HEK293 (cell line): ENCODE measurements around the gene BACH2.
A peak's percentile ranks its signal among the peaks of the same experiment; 100 is the strongest.

Experiments
- BCL11B ChIP-seq: fragments of 450-650 bp; formaldehyde crosslinking; IDR thresholded peaks from 2 replicates; pipeline ENCODE4 v1.5.1; 2016; ENCODE audit warnings: low read depth, missing biosample characterization, missing genetic modification characterization
- FEZF1 ChIP-seq: fragments of 450-650 bp; formaldehyde crosslinking; IDR thresholded peaks from 2 replicates; pipeline ENCODE4 v1.5.1; 2016; ENCODE audit warnings: missing biosample characterization, missing genetic modification characterization
- HOXD13 ChIP-seq: sonication (generic); formaldehyde crosslinking; IDR thresholded peaks from 2 replicates; pipeline ENCODE4 v1.8.0; 2022; ENCODE audit warnings: missing genetic modification reagents, borderline replicate concordance
- KLF7 ChIP-seq: fragments of 450-650 bp; formaldehyde crosslinking; IDR thresholded peaks from 2 replicates; pipeline ENCODE4 v1.5.1; 2016; ENCODE audit warnings: missing biosample characterization, missing genetic modification characterization, borderline replicate concordance
- ZFP37 ChIP-seq: fragments of 450-650 bp; formaldehyde crosslinking; IDR thresholded peaks from 2 replicates; pipeline ENCODE4 v1.5.1; 2016; ENCODE audit warnings: missing biosample characterization, missing genetic modification characterization
- ZFP41 ChIP-seq: fragments of 450-650 bp; formaldehyde crosslinking; IDR thresholded peaks from 2 replicates; pipeline ENCODE4 v1.5.1; 2016; ENCODE audit warnings: missing biosample characterization, missing genetic modification characterization, borderline replicate concordance
- ZNF112 ChIP-seq: fragments of 450-650 bp; formaldehyde crosslinking; IDR thresholded peaks from 2 replicates; pipeline ENCODE4 v1.5.0; 2017; ENCODE audit warnings: missing biosample characterization, missing genetic modification characterization
- ZNF114 ChIP-seq: fragments of 450-650 bp; formaldehyde crosslinking; IDR thresholded peaks from 2 replicates; pipeline ENCODE4 v1.5.0; 2017; ENCODE audit warnings: missing biosample characterization, missing genetic modification characterization
- ZNF175 ChIP-seq: fragments of 450-650 bp; formaldehyde crosslinking; IDR thresholded peaks from 2 replicates; pipeline ENCODE4 v1.5.1; 2016; ENCODE audit warnings: missing biosample characterization, missing genetic modification characterization
- ZNF2 ChIP-seq: fragments of 450-650 bp; formaldehyde crosslinking; IDR thresholded peaks from 2 replicates; pipeline ENCODE4 v1.5.1; 2016; ENCODE audit warnings: missing biosample characterization, missing genetic modification characterization
- ZNF248 ChIP-seq: fragments of 450-650 bp; formaldehyde crosslinking; IDR thresholded peaks from 2 replicates; pipeline ENCODE4 v1.5.1; 2017; ENCODE audit warnings: missing biosample characterization, missing genetic modification characterization
- ZNF26 ChIP-seq: fragments of 450-650 bp; formaldehyde crosslinking; IDR thresholded peaks from 2 replicates; pipeline ENCODE4 v1.5.1; 2016; ENCODE audit warnings: missing biosample characterization, missing genetic modification characterization
- ZNF341 ChIP-seq: fragments of 450-650 bp; formaldehyde crosslinking; IDR thresholded peaks from 2 replicates; pipeline ENCODE4; 2016; ENCODE audit warnings: low read depth, missing biosample characterization, missing genetic modification characterization
- ZNF37A ChIP-seq: fragments of 450-650 bp; IDR thresholded peaks from 2 replicates; pipeline ENCODE4 v1.5.1; 2018; ENCODE audit warnings: missing biosample characterization, missing genetic modification characterization
- ZNF473 ChIP-seq: fragments of 450-650 bp; formaldehyde crosslinking; IDR thresholded peaks from 2 replicates; pipeline ENCODE4 v1.5.1; 2017; ENCODE audit warnings: missing biosample characterization, missing genetic modification characterization
- ZNF571 ChIP-seq: fragments of 450-650 bp; formaldehyde crosslinking; IDR thresholded peaks from 2 replicates; pipeline ENCODE4 v1.5.0; 2017; ENCODE audit warnings: missing biosample characterization, missing genetic modification characterization
- ZNF621 ChIP-seq: fragments of 450-650 bp; formaldehyde crosslinking; IDR thresholded peaks from 2 replicates; pipeline ENCODE4 v1.5.1; 2017; ENCODE audit warnings: missing biosample characterization, missing genetic modification characterization
- ZNF654 ChIP-seq: fragments of 450-650 bp; formaldehyde crosslinking; IDR thresholded peaks from 2 replicates; pipeline ENCODE4 v1.5.1; 2016; ENCODE audit warnings: low read depth, missing biosample characterization, missing genetic modification characterization
- ZNF660 ChIP-seq: fragments of 450-650 bp; IDR thresholded peaks from 2 replicates; pipeline ENCODE4 v1.5.1; 2018; ENCODE audit warnings: missing biosample characterization, mild to moderate bottlenecking, missing genetic modification characterization
- ZNF785 ChIP-seq: fragments of 450-650 bp; formaldehyde crosslinking; IDR thresholded peaks from 2 replicates; pipeline ENCODE4 v1.5.1; 2016; ENCODE audit warnings: missing biosample characterization, missing genetic modification characterization
- ZNF792 ChIP-seq: fragments of 450-650 bp; formaldehyde crosslinking; IDR thresholded peaks from 2 replicates; pipeline ENCODE4 v1.5.1; 2016; ENCODE audit warnings: missing biosample characterization, missing genetic modification characterization
- ZSCAN4 ChIP-seq: fragments of 450-650 bp; formaldehyde crosslinking; IDR thresholded peaks from 2 replicates; pipeline ENCODE4 v1.5.1; 2017; ENCODE audit warnings: missing biosample characterization, missing genetic modification characterization
- TF ChIP-seq, protein P1 (sequence below): fragments of 450-650 bp; formaldehyde crosslinking; IDR thresholded peaks from 2 replicates; pipeline ENCODE4 v1.5.1; 2017; ENCODE audit warnings: missing biosample characterization, missing genetic modification characterization
- TF ChIP-seq, protein P2 (sequence below): fragments of 450-650 bp; formaldehyde crosslinking; IDR thresholded peaks from 2 replicates; pipeline ENCODE4 v1.5.1; 2016; ENCODE audit warnings: missing biosample characterization, missing genetic modification characterization, low read depth
- TF ChIP-seq, protein P3 (sequence below): fragments of 450-650 bp; formaldehyde crosslinking; IDR thresholded peaks from 2 replicates; pipeline ENCODE4 v1.5.1; 2016; ENCODE audit warnings: missing biosample characterization, missing genetic modification characterization
- TF ChIP-seq, protein P4 (sequence below): fragments of 450-650 bp; formaldehyde crosslinking; IDR thresholded peaks from 2 replicates; pipeline ENCODE4 v1.5.1; 2016; ENCODE audit warnings: missing biosample characterization, missing genetic modification characterization

BACH2 gene

DNA sequence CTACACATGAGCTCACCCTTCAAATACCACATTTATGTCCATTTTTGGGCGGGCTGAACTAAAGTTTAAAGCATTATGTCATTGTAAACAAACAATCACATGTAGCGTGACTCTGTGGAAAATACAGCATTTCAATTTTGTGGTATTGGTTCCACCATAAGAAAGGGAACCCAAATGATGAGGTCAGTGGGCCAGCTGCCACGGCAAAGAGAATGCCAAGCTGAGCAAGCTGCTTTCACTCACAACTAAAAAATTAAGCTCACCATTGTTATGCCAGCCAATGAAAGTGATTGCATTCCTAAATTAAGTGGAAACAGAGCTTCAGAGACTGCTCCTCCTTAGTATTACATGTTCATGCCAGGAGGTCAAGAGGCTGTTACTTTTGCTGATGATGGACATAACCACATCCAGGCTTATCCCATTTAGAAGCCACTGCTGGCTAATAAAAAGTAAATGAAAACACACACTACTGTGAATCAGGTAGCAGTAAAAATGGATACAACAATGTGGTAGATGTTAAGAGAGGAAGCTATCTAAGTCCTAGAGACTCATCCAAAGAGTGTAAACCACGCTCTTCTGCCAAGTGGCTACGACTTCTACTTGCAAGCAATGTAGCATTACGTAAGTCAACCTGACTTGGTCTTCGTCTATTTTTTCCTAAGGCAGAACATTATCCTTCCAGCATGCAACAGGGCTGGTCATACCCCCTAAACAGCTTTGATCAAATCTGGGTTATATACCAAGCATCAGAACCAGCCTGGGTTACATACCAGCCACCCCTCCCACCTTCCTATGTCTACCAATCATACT lies 164.8 kb downstream of the BACH2 start (continued):
- no peak for TF ChIP-seq ZNF114 (tag by site-specific recombination)
- no peak; the same call in 1 of the 2 replicates for TF ChIP-seq KLF7 (tag by site-specific recombination)
- TF ChIP-seq ZNF654 (tag by site-specific recombination): 0 out of 2 replicates have a peak, but pooled peaks have one; percentile 7
- TF ChIP-seq FEZF1 (tag by site-specific recombination): peak; percentile 82
- no peak for TF ChIP-seq ZFP41
- TF ChIP-seq, protein P1, sequence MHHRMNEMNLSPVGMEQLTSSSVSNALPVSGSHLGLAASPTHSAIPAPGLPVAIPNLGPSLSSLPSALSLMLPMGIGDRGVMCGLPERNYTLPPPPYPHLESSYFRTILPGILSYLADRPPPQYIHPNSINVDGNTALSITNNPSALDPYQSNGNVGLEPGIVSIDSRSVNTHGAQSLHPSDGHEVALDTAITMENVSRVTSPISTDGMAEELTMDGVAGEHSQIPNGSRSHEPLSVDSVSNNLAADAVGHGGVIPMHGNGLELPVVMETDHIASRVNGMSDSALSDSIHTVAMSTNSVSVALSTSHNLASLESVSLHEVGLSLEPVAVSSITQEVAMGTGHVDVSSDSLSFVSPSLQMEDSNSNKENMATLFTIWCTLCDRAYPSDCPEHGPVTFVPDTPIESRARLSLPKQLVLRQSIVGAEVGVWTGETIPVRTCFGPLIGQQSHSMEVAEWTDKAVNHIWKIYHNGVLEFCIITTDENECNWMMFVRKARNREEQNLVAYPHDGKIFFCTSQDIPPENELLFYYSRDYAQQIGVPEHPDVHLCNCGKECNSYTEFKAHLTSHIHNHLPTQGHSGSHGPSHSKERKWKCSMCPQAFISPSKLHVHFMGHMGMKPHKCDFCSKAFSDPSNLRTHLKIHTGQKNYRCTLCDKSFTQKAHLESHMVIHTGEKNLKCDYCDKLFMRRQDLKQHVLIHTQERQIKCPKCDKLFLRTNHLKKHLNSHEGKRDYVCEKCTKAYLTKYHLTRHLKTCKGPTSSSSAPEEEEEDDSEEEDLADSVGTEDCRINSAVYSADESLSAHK (tag by site-specific recombination): peak; percentile 75
- TF ChIP-seq ZNF2 (tag by site-specific recombination): no peak
- no peak for TF ChIP-seq ZNF175 (tag by site-specific recombination)
- no peak for TF ChIP-seq ZNF785
- no peak for TF ChIP-seq ZNF37A (tag by site-specific recombination)
- TF ChIP-seq ZNF112 (tag by site-specific recombination): no peak
- TF ChIP-seq ZNF621 (tag by site-specific recombination): no peak
- TF ChIP-seq ZNF26: no peak
- peak; percentile 88 for TF ChIP-seq ZNF341
- TF ChIP-seq ZNF792 (tag by site-specific recombination): no peak
- TF ChIP-seq, protein P2, sequence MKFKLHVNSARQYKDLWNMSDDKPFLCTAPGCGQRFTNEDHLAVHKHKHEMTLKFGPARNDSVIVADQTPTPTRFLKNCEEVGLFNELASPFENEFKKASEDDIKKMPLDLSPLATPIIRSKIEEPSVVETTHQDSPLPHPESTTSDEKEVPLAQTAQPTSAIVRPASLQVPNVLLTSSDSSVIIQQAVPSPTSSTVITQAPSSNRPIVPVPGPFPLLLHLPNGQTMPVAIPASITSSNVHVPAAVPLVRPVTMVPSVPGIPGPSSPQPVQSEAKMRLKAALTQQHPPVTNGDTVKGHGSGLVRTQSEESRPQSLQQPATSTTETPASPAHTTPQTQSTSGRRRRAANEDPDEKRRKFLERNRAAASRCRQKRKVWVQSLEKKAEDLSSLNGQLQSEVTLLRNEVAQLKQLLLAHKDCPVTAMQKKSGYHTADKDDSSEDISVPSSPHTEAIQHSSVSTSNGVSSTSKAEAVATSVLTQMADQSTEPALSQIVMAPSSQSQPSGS: peak; percentile 96
- TF ChIP-seq ZNF660 (tag by site-specific recombination): no peak
- peak; percentile 45; the same call in 1 of the 2 replicates for TF ChIP-seq ZSCAN4 (tag by site-specific recombination)
- no peak for TF ChIP-seq ZNF473 (tag by site-specific recombination)
- TF ChIP-seq, protein P3, sequence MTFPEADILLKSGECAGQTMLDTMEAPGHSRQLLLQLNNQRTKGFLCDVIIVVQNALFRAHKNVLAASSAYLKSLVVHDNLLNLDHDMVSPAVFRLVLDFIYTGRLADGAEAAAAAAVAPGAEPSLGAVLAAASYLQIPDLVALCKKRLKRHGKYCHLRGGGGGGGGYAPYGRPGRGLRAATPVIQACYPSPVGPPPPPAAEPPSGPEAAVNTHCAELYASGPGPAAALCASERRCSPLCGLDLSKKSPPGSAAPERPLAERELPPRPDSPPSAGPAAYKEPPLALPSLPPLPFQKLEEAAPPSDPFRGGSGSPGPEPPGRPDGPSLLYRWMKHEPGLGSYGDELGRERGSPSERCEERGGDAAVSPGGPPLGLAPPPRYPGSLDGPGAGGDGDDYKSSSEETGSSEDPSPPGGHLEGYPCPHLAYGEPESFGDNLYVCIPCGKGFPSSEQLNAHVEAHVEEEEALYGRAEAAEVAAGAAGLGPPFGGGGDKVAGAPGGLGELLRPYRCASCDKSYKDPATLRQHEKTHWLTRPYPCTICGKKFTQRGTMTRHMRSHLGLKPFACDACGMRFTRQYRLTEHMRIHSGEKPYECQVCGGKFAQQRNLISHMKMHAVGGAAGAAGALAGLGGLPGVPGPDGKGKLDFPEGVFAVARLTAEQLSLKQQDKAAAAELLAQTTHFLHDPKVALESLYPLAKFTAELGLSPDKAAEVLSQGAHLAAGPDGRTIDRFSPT: peak; percentile 70
- TF ChIP-seq ZNF248 (tag by site-specific recombination): no peak
- no peak for TF ChIP-seq ZFP37 (tag by site-specific recombination)
- no peak for TF ChIP-seq ZNF571 (tag by site-specific recombination)
- peak; percentile 18; the same call in 1 of the 2 replicates for TF ChIP-seq HOXD13
- TF ChIP-seq, protein P4, sequence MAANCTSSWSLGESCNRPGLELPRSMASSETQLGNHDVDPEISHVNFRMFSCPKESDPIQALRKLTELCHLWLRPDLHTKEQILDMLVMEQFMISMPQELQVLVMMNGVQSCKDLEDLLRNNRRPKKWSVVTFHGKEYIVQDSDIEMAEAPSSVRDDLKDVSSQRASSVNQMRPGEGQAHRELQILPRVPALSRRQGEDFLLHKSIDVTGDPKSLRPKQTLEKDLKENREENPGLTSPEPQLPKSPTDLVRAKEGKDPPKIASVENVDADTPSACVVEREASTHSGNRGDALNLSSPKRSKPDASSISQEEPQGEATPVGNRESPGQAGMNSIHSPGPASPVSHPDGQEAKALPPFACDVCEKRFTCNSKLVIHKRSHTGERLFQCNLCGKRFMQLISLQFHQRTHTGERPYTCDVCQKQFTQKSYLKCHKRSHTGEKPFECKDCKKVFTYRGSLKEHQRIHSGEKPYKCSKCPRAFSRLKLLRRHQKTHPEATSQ (tag by site-specific recombination): no peak
- TF ChIP-seq BCL11B: no peak
